K562 (cell line): Measurements from ENCODE around the gene RIPOR2. TPM values are rescaled to one million over a fixed set of nuclear protein-coding genes. Genes with fewer than 3 reads are reported as not detected.
A peak's percentile ranks its signal among the peaks of the same experiment; 100 is the strongest.

ENCODE experiments used
- CHD2 ChIP-seq: IDR thresholded peaks from 2 replicates; pipeline ENCODE4 v1.6.1; 2011; ENCODE audit warnings: low read depth, low read length
- CTCF ChIP-seq, 3 experiments: IDR thresholded peaks in 2 of 3; conservative IDR thresholded peaks in 1 of 3; 2 replicates each; pipeline ENCODE4 v1.5.1; 2011 to 2012; ENCODE audit warnings: low read length in 3 of 3, mild to moderate bottlenecking in 3 of 3, control low read depth in 2 of 3, improper control_type of control experiment in 1 of 3, inconsistent platforms in 1 of 3, low read depth in 1 of 3, mixed read lengths in 1 of 3, moderate library complexity in 1 of 3; ENCODE audit not compliant: insufficient read depth in 2 of 3
- CTCFL ChIP-seq: IDR thresholded peaks from 2 replicates; pipeline ENCODE4 v1.6.1; 2011; ENCODE audit warnings: borderline replicate concordance, low read depth, mild to moderate bottlenecking, moderate library complexity, low read length; ENCODE audit not compliant: insufficient read depth, poor library complexity, severe bottlenecking
- GTF2F1 ChIP-seq: IDR thresholded peaks from 2 replicates; pipeline ENCODE4 v1.6.1; 2011; ENCODE audit warnings: low read depth, low read length, improper control_type of control experiment
- KDM4B ChIP-seq, 2 experiments: fragments of 450-650 bp in 1 of 2; sonication (generic) in 1 of 2; IDR thresholded peaks; 2 replicates each; pipeline ENCODE4 v1.6.1; 2016 to 2017; ENCODE audit warnings: borderline replicate concordance in 2 of 2, antibody characterized with exemption in 1 of 2, low read depth in 1 of 2, mild to moderate bottlenecking in 1 of 2
- MCM5 ChIP-seq: fragments of 450-650 bp; IDR thresholded peaks from 2 replicates; pipeline ENCODE4 v1.6.1; 2016; ENCODE audit warnings: low read depth
- MIER1 ChIP-seq: fragments of 450-650 bp; IDR thresholded peaks from 2 replicates; pipeline ENCODE4 v1.6.1; 2016; ENCODE audit warnings: antibody characterized with exemption, mild to moderate bottlenecking, low read depth
- MITF ChIP-seq: IDR thresholded peaks from 2 replicates; pipeline ENCODE4 v1.6.1; 2014; ENCODE audit warnings: antibody characterized with exemption
- MLX ChIP-seq, 2 experiments: fragments of 450-650 bp in 1 of 2; sonication (generic) in 1 of 2; formaldehyde crosslinking; conservative IDR thresholded peaks; 2 replicates each; pipeline versions ENCODE4 v1.4.0 to v1.8.1; 2020 to 2022; ENCODE audit warnings: mild to moderate bottlenecking in 1 of 2, missing genetic modification reagents in 1 of 2
- NFRKB ChIP-seq: fragments of 450-650 bp; IDR thresholded peaks from 2 replicates; pipeline ENCODE4 v1.6.1; 2016; ENCODE audit warnings: low read depth
- SRSF9 ChIP-seq: fragments of 200-400 bp; formaldehyde crosslinking; IDR thresholded peaks from 2 replicates; pipeline ENCODE4 v1.6.1; 2017; ENCODE audit warnings: low read depth, low read length, borderline replicate concordance
- TAL1 ChIP-seq: fragments of 450-650 bp; IDR thresholded peaks from 2 replicates; pipeline ENCODE4 v1.6.1; 2016; ENCODE audit warnings: mild to moderate bottlenecking
- TCF7L2 ChIP-seq: fragments of 150-350 bp; IDR thresholded peaks from 2 replicates; pipeline ENCODE4 v1.6.1; 2016; ENCODE audit warnings: low read depth, mild to moderate bottlenecking, low read length, moderate library complexity
- THRA ChIP-seq: fragments of 450-650 bp; IDR thresholded peaks from 2 replicates; pipeline ENCODE4 v1.6.1; 2017; ENCODE audit warnings: mild to moderate bottlenecking, moderate library complexity
- ZNF133 ChIP-seq: fragments of 250-450 bp; sonication (Bioruptor Pico); IDR thresholded peaks from 2 replicates; pipeline ENCODE4 v1.4.0; 2020; ENCODE audit warnings: mild to moderate bottlenecking
- ZNF282 ChIP-seq: sonication (generic); formaldehyde crosslinking; IDR thresholded peaks from 2 replicates; pipeline ENCODE4 v1.8.1; 2023; ENCODE audit warnings: missing genetic modification reagents
- ZNF830 ChIP-seq: fragments of 250-450 bp; sonication (Bioruptor Pico); IDR thresholded peaks from 2 replicates; pipeline ENCODE4 v1.5.0; 2021; ENCODE audit warnings: mild to moderate bottlenecking
- ZZZ3 ChIP-seq: fragments of 450-650 bp; IDR thresholded peaks from 2 replicates; pipeline ENCODE4 v1.6.1; 2016; ENCODE audit warnings: antibody characterized with exemption, mild to moderate bottlenecking, moderate library complexity
- polyA plus RNA-seq, 8 experiments: library from polyadenylated mRNA; depleted of rRNA in 4 of 8; stranded (reverse) in 5 of 8; unstranded in 3 of 8; fragments of >200 nt; fragmentation: Nextera tagmentation in 2 of 8; fragmentation: Illumina TruSeq in 1 of 8; extraction: Ambion mirVana in 2 of 8; extraction: Trizol in 1 of 8; gene quantifications; 2 replicates each; pipeline versions ENCODE4 v1.2.1 to v1.2.3, GENCODE V29; 2011 to 2014; ENCODE audit warnings: inconsistent platforms in 1 of 8, missing spikeins in 1 of 8
- total RNA-seq, 7 experiments: library from RNA; depleted of rRNA in 6 of 7; stranded (reverse); fragments of >200 nt in 6 of 7; fragmentation: Illumina TruSeq in 2 of 7; extraction: Trizol in 2 of 7; gene quantifications; 2 replicates each; pipeline versions ENCODE4 v1.2.1 to v1.2.3, GENCODE V29; 2011 to 2021; ENCODE audit warnings: low replicate concordance in 1 of 7

RIPOR2 gene
- total and polyA plus RNA-seq, 9 of the 15 experiments (the other 6 are each of a cell fraction or from before 2014, with no cell fraction given), result 0.04 to 1.0 (median 0.47) TPM; not detected in 2

GRCh38 chr6:24774696-24775519 is 160.9 kb downstream of the RIPOR2 start, which contains the start of gene GMNN (continued):
- TF ChIP-seq THRA (no peak), CTCF (IDR thresholded peaks at IDR 0.05 in 2 of 3, conservative IDR thresholded peaks at IDR 0.05 in 1 of 3; ENCODE audit: insufficient read depth in 2 of 3, low read depth in 1 of 3, low read length in 3 of 3) (no peak), CTCFL (no peak), ZZZ3 (peak; percentile 95), CHD2 (peak; percentile 77; the same call in 1 of the 2 replicates), KDM4B (IDR thresholded peaks at IDR 0.05; ENCODE audit: borderline replicate concordance in 2 of 2, low read depth in 1 of 2) (peak in 1 of 2 experiments; percentile 54; a peak in 1 of 4 replicates), MLX (CRISPR knock-in tag; conservative IDR thresholded peaks at IDR 0.05) (0 out of 4 replicates have a peak, but pooled peaks of 1 of the 2 experiments have one; percentile 79), TAL1 (no peak), NFRKB (peak; percentile 93), TCF7L2 (no peak; the same call in 1 of the 2 replicates), MCM5 (no peak), MIER1 (0 out of 2 replicates have a peak, but pooled peaks have one; percentile 3), SRSF9 (no peak), ZNF282 (CRISPR knock-in tag) (peak; percentile 71; the same call in 1 of the 2 replicates), MITF (peak; percentile 71), GTF2F1 (0 out of 2 replicates have a peak, but pooled peaks have one; percentile 58), ZNF830 (CRISPR knock-in tag) (peak; percentile 88), ZNF133 (CRISPR knock-in tag) (no peak; the same call in 1 of the 2 replicates)
